Panc1 (cell line): Measurements from ENCODE around the gene HS1BP3.

Experiments used
- POLR2AphosphoS5 ChIP-seq: IDR thresholded peaks from 2 replicates; pipeline ENCODE4 v1.6.1; 2012; ENCODE audit warnings: mild to moderate bottlenecking, low read depth, low read length, moderate library complexity
- TCF7L2 ChIP-seq: IDR thresholded peaks from 2 replicates; pipeline ENCODE4 v1.6.1; 2011; ENCODE audit warnings: mild to moderate bottlenecking, low read depth, low read length, inconsistent platforms
- TF ChIP-seq, protein P1 (sequence below): fragments of 450-650 bp; IDR thresholded peaks from 2 replicates; pipeline ENCODE4 v1.5.1; 2017; ENCODE audit warnings: mild to moderate bottlenecking
- TF ChIP-seq, protein P2 (sequence below), 2 experiments: IDR thresholded peaks; 2 replicates each; pipeline ENCODE4 v1.6.1; 2011 to 2012; ENCODE audit warnings: low read depth in 2 of 2, control low read depth in 1 of 2, low read length in 1 of 2, mild to moderate bottlenecking in 1 of 2, moderate library complexity in 1 of 2; ENCODE audit not compliant: insufficient read depth in 1 of 2

DNA sequence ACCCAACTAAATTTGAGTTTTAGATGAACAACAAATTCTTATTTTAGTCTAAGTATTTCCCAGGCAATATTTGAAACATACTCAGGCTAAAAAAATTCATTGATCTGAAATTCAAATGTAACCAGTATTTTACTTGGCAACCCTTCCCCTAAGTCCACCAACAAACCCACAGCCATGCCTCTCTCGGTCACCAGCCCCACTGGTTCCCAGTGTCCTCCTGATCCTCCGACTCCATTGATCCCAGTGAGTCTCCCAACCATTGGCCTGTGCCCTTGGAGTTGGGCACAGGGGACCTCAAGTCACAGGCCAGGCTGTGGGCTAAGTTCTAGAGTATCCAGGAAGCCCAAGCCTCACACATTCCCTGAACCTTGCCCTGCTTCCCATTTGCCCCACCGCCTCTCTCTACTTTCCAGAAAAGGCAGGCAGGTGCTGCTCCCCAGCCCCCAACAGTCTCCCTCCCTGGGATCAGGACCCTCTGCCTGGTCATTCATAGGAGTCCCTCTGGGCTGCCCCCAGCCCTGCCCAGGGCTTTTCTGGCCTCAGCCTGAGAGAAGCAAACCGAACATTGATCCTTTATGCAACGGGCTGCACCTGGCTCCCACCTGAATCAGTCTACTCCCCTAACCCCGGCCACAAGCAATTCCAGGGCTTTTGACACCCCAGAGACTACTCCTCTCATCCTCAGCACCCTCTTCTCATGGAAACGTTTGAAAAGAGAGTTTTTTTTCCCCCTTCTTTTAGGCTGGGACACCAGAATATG, 81.3 kb downstream of the HS1BP3 start:
- TF ChIP-seq, protein P1, sequence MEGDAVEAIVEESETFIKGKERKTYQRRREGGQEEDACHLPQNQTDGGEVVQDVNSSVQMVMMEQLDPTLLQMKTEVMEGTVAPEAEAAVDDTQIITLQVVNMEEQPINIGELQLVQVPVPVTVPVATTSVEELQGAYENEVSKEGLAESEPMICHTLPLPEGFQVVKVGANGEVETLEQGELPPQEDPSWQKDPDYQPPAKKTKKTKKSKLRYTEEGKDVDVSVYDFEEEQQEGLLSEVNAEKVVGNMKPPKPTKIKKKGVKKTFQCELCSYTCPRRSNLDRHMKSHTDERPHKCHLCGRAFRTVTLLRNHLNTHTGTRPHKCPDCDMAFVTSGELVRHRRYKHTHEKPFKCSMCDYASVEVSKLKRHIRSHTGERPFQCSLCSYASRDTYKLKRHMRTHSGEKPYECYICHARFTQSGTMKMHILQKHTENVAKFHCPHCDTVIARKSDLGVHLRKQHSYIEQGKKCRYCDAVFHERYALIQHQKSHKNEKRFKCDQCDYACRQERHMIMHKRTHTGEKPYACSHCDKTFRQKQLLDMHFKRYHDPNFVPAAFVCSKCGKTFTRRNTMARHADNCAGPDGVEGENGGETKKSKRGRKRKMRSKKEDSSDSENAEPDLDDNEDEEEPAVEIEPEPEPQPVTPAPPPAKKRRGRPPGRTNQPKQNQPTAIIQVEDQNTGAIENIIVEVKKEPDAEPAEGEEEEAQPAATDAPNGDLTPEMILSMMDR, result no peak
- TF ChIP-seq POLR2AphosphoS5 (no peak), TCF7L2 (no peak)
- TF ChIP-seq, protein P2, sequence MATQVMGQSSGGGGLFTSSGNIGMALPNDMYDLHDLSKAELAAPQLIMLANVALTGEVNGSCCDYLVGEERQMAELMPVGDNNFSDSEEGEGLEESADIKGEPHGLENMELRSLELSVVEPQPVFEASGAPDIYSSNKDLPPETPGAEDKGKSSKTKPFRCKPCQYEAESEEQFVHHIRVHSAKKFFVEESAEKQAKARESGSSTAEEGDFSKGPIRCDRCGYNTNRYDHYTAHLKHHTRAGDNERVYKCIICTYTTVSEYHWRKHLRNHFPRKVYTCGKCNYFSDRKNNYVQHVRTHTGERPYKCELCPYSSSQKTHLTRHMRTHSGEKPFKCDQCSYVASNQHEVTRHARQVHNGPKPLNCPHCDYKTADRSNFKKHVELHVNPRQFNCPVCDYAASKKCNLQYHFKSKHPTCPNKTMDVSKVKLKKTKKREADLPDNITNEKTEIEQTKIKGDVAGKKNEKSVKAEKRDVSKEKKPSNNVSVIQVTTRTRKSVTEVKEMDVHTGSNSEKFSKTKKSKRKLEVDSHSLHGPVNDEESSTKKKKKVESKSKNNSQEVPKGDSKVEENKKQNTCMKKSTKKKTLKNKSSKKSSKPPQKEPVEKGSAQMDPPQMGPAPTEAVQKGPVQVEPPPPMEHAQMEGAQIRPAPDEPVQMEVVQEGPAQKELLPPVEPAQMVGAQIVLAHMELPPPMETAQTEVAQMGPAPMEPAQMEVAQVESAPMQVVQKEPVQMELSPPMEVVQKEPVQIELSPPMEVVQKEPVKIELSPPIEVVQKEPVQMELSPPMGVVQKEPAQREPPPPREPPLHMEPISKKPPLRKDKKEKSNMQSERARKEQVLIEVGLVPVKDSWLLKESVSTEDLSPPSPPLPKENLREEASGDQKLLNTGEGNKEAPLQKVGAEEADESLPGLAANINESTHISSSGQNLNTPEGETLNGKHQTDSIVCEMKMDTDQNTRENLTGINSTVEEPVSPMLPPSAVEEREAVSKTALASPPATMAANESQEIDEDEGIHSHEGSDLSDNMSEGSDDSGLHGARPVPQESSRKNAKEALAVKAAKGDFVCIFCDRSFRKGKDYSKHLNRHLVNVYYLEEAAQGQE (IDR thresholded peaks at IDR 0.05; ENCODE audit: insufficient read depth in 1 of 2, low read depth in 2 of 2, low read length in 1 of 2), result no peak
